NAMALWA (cell line): Measurements from ENCODE around the gene BICDL2.

ENCODE experiments used
- DNase-seq: peaks from one replicate; pipeline ENCODE4 v3.0.0-alpha.2; 2015; ENCODE audit warnings: low spot score

BICDL2 gene

GRCh38 chr16:2985462-2985861, 51.3 kb downstream of the BICDL2 start:
- DNase-seq, result no peak

- peak; percentile 76 for DNase-seq
Observed at GRCh38 chr16:2983706-2984136, 53.0 kb downstream of the BICDL2 start.

DNA sequence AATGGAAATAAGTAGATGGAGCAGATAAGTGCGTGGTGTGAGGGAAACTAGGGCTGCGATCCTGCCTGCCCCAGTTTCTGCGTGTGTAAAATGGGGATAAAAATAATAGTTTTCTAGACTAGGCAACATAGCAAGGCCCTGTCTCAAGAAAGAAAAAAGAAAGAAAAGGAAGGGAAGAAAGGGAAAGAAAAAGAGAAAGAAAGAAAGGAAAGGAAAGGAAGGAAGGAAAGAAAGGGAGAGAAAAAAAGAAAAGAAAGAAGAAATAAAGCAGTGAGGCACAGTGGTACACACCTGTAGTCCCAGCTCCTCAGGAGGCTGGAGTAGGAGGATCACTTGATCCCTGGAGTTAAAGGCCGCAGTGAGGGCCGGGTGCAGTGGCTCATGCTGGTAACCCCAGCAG, 54.3 kb downstream of the BICDL2 start:
- no peak for DNase-seq

GRCh38 chr16:2981899-2982250, 54.9 kb downstream of the BICDL2 start:
- no peak for DNase-seq

DNA sequence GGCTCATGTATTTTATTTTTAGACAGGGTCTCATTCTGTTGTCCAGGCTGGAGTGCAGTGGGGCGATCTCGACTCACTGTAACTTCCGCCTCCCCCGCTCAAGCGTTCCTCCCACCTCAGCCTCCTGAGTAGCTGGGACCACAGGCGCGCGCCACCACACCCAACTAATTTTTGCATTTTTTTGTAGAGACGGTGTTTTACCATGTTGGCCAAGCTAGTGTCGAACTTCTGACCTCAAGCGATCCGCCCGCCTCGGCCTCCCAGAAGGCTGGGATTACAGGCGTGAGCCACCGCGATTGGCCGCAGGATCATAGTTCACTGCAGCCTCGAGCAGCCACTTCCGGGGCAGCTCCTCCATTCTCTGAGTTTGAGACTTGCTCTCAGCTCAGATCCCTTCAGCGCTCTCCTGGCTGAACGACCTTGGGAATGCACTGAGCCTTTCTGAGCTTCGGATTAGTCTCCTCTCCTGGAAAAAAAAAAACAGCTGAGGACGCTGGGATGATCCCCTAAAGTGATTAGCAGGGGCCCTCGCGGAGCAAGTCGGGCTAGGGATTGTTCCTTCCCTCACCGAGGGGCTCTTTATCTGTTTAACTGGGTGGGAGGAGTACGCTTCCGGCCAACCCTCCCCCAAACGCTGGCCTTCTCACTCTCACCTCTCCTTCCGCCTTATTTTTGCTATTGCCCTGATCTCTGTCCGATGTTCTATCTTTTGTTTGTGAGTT, 55.4 kb downstream of the BICDL2 start:
- DNase-seq, result no peak

- peak; percentile 93 for DNase-seq
Observed at GRCh38 chr16:2980227-2981176, 56.2 kb downstream of the BICDL2 start, which contains the start of gene PKMYT1. PKMYT1 (minus strand) TSS chr16:2980446; CDS start chr16:2979657, 789 bp downstream.

- peak; percentile 39 for DNase-seq
Observed at GRCh38 chr16:2979669-2980226, 57.0 kb downstream of the BICDL2 start.
